CD4-positive, alpha-beta T cell treated with Interleukin-17A for 4 hours (primary cell): ENCODE measurements around the gene MX2.

Experiments
- DNase-seq: peaks from one replicate; pipeline ENCODE4 v3.0.0-alpha.2; 2020; ENCODE audit warnings: mixed read lengths

Gene MX2

DNA sequence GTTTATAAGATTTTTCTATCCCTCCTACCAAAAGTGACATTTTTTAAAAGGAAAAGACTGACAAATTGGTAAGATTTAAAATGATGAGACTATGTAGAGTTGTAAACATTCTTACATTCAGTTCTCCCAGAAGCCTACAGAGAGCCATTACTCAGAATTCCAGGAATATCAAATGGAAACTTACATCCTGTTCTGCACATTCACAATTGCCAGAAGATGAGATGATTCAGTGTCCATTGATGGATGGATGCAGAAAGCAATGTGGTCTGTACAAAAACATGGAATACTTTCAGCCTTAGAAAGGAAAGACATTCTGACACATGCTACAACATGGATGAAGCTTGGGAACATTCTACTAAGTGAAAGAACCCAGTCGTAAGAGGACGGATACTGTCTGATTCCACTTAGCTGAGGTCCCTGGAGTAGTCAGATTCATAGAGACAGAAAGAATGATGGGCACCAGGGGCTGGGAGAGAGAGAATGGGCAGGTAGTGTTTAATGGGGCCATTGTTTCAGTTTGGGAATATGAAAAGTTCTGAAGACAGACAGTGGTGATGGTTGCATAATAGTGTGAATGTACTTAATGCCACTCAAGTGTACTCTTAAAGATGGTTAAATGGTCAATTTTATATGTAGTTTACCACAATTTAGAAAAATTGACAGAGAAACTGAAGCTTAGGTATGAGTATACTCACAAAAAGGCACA, 80.8 kb downstream of the MX2 start:
- DNase-seq = no peak

DNA sequence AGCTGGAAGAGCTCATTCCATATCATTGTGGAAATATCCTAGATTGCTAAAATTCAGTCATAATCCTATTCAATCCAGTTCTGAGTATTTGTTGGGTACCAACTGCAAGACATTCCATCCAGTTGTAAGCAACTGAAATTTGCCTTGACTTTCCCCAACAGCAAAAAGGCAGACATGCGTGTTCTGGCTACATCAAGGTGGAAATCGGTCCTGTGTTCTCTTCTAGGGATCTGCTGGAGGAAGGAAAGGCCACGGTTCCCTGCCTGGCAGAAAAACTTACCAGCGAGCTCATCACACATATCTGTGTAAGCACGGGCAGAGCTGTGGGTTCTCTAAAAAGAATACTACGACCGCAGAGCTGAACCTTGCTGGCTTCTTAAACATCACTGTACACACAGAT, 81.7 kb downstream of the MX2 start:
- DNase-seq = no peak

DNA sequence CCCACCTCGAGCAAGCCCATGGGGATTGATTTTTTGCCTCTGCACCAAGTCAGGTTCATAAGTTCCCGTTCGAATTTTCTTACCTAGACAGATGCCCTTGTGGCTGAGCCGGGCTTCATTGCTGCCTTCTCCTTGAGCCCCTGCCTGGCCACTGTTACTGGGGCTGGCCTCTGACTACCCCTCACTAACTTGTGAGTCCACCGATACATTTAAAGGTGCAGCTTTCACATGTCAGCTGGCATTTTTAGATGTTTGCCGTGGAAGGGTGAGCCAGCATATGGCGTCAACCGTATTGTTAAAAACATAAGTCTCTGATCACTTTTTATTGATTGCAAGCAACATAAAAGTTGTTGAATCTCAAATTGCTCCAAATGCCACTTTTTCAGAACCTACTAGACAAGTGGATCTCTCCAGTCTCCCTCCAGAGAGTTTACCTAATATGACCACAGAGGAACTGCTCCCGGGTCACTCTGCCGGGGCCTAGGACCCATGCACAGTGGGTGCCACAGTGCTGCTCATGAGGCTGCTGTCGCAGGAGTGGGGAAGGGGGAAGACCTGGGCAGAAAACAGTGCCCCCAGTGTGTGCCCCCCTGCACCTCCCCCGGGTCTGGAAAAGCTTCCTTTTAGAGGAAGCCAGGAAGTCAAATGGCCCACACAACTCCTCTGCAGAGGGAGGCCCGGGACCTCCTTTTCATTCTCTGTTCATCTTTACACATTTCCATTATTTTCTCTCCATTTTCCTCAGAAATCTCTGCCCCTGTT, 83.1 kb downstream of the MX2 start:
- DNase-seq = no peak

DNA sequence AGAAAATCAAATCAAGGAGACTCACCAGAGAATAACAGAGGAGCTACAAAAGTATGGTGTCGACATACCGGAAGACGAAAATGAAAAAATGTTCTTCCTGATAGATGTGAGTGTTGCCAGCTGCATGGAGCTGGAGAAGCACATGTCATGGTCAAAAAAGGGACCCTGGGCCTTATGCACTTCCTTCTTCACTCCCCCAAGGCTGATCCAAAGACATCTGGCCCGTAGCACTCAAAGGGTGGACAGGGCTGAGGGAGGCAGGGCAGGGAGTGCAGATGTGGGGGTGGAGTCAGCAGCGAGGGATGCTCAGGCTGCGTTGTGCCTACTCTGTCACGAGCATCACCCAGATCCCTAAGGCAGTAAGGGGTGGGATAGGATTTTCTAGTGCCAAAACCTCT, 83.6 kb downstream of the MX2 start:
- DNase-seq = no peak

DNA sequence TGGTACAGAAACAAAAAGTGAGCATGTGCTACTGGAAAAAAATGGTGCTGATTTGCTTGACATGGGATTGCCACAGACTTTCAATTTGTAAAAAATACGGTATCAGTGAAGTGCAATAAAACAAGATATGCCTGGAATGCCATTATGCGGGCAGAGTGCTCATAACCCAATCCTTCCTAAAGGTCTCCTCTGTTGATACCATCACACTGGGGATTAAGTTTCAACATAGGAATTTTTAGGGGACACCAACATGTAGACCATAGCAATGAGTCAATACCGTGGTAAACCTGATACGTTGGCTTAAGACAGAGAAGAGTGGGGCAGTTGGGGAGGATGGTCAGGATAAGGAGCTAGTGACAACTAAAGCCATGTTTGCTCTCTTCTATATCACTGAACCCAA, 84.8 kb downstream of the MX2 start:
- DNase-seq = no peak

DNA sequence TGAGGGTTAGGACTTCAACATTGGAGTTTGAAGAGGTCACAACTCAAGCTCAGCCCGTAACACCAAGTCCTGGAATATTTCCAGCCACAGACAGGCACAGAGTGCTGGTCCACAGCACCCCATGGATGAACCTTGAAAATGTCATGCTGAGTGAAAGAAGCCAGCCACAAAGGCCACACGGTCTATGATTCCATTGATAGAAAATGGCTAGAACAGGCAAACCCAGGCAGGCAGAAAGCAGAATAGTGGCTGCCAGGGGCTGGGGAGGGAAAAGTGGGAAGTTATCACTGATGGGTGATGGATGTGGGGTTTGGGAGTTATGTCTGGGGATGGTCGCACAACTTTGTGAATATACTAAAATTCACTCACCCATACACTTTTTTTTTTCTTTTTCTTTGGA, 85.5 kb downstream of the MX2 start:
- DNase-seq = no peak

DNA sequence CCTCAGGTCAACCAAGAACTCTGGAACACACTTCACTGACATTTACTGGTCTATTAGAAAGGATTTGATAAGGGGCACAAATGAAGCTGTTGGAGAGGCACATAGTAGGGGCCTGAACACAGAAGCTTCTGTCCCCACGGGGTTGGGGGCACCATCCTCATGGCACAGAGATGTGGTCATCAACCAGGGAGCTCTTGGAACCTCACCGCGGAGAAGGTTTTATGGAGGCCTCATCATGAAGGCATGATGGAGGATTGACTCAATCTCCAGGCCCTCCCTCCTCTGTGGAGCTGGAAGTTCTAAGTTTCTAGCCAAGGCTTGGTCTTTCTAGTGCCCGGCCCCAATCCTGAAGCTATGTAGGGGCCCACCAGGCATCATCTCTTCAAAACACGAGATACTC, 87.8 kb downstream of the MX2 start:
- DNase-seq = no peak

DNA sequence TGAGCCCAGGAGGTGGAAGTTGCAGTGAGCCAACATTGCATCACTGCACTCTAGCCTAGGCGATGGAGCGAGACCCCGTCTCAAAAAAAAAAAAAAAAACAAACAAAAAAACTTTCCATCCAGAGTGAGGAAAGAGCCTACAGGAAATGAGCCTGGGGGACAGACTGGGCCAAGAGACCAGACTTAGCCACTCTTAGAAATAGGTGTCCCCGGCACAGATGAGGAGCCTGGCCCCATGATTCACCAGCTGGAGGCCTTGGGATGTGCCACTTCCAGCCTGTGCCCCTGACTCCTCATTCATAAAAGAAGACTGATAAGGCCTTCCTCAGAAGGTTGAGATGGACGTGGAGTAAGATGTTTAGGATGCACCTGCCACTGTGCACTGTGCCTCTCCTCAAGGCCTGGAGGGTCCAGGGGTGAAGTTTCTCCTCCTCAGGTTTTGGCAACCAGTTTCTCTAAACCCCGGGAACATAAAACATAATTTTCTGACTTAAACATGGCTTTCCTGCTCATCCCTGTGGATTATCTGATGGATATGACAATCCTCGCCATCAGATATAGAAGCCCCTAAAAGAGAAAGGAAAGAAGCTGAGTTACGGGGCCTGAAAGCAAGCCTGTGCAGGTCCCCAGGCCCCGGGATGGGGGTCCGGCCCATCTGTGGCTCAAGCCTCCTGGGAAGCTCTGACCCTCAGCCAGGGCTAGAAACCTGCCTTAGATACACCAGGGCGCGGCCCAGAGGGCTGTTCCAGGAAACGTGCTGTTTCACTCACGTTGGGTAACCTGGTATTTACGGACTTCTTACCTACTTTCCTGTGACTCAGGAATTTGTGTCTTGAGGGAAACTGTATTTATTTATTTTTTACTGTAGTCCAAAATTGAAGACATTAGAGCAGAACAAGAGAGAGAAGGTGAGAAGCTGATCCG, 90.2 kb downstream of the MX2 start:
- no peak for DNase-seq

DNA sequence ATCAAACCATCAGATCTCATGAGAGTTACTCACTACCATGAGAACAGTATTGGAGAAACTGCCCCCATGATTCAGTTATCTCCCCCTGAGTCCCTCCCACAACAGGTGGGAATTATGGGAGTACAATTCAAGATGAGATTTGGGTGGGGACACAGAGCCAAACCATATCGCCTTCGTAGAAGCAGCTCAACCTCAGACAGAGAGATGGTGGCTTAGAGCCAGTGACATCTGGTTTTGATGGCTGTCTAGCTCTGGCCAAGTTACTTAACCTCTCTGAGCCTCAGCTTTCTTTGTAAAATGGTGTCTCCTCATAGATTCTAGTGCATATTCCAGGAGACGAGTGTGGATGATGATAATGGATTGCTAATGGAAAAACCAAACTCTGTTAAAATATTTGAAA, 91.4 kb downstream of the MX2 start:
- no peak for DNase-seq

DNA sequence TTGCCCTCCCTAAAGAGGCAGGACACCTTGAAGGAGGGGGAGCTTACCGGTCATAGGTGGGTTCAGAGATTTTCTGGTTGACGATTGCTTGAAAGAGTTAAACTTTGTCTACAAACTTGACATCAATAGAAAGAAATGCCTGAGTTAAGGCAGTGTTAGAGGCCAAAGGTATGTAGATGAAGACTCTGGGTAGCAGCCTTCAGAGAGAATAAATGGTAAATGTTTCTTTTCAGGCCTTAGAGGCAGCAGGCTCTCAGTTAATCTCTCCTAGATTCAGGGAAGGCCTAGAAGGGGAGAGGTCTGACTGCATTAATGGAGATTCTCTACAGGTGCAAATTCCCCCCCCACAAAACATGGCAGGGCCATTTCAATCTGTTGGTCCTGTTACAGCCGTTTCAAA, 91.9 kb downstream of the MX2 start:
- no peak for DNase-seq

DNA sequence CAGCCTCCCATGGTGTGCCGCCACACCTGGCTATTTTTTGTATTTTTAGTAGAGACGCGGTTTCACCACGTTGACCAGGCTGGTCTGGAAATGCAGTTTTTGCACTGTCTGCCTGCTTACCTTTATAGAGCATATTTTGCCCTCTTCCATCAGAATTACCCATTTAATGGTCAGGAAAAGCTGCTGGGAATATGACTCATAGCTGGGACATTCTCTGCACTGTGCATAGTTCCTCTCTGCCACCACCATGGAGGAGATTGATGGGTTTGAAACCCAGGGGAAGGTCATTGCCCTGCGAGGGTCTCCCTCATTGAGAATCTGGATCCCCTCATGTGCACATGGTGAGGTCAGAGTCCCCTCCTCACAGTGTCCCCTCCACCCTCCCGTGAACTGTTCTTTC, 96.3 kb downstream of the MX2 start:
- DNase-seq = no peak

DNA sequence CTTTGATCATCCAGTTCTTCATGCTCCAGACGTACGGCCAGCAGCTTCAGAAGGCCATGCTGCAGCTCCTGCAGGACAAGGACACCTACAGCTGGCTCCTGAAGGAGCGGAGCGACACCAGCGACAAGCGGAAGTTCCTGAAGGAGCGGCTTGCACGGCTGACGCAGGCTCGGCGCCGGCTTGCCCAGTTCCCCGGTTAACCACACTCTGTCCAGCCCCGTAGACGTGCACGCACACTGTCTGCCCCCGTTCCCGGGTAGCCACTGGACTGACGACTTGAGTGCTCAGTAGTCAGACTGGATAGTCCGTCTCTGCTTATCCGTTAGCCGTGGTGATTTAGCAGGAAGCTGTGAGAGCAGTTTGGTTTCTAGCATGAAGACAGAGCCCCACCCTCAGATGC, 96.7 kb downstream of the MX2 start:
- no peak for DNase-seq
